Astrocyte (in vitro differentiated cells and primary cell): ENCODE data around the gene CDC42BPG. TPM values are rescaled to one million over a fixed set of nuclear protein-coding genes. Genes with fewer than 3 reads are reported as not detected.

Experiments used
- DNase-seq: peaks from one replicate; pipeline ENCODE4 v3.0.0-alpha.2; 2010; ENCODE audit warnings: low read depth
- FAIRE-seq: peaks from 2 replicates; lab custom pipeline; 2011; peaks lifted over from hg19 to GRCh38; lab: Jason Lieb, UNC
- H2AFZ ChIP-seq: 2 replicates; pipeline ENCODE4 v1.6.0; 2012; ENCODE audit warnings: low read depth, low read length, inconsistent platforms
- H3K27ac ChIP-seq: 2 replicates; pipeline ENCODE4 v1.5.1; 2011; ENCODE audit warnings: low read depth, low read length, inconsistent platforms
- H3K27me3 ChIP-seq: 2 replicates; pipeline ENCODE4 v1.6.0; 2011; ENCODE audit warnings: low read length, inconsistent platforms; ENCODE audit not compliant: insufficient read depth
- H3K36me3 ChIP-seq: 2 replicates; pipeline ENCODE4 v1.5.1; 2011; ENCODE audit warnings: low read length, inconsistent platforms; ENCODE audit not compliant: insufficient read depth
- H3K4me1 ChIP-seq: 2 replicates; pipeline ENCODE4 v1.5.1; 2011; ENCODE audit warnings: low read length, inconsistent platforms; ENCODE audit not compliant: insufficient read depth
- H3K4me2 ChIP-seq: 2 replicates; pipeline ENCODE4 v1.6.0; 2012; ENCODE audit warnings: low read length, inconsistent platforms
- H3K4me3 ChIP-seq: 2 replicates; pipeline ENCODE4 v1.5.1; 2011; ENCODE audit warnings: low read depth, mild to moderate bottlenecking, low read length, inconsistent platforms; ENCODE audit not compliant: insufficient read depth
- H3K79me2 ChIP-seq: 2 replicates; pipeline ENCODE4 v1.6.0; 2012; ENCODE audit warnings: mild to moderate bottlenecking, low read length, inconsistent platforms; ENCODE audit not compliant: insufficient read depth
- H3K9ac ChIP-seq: 2 replicates; pipeline ENCODE4 v1.6.0; 2012; ENCODE audit warnings: mild to moderate bottlenecking, low read length, inconsistent platforms
- H3K9me3 ChIP-seq: 2 replicates; pipeline ENCODE4 v1.5.1; 2012; ENCODE audit warnings: low read depth, mild to moderate bottlenecking, low read length, inconsistent platforms; ENCODE audit not compliant: insufficient read depth
- H4K20me1 ChIP-seq: 2 replicates; pipeline ENCODE4 v1.6.0; 2012; ENCODE audit warnings: low read length, inconsistent platforms; ENCODE audit not compliant: insufficient read depth
- H3K27ac Mint-ChIP-seq: one replicate; pipeline ENCODE4 v1.8.0; 2021; ENCODE audit warnings: mild to moderate bottlenecking, mixed read lengths; ENCODE audit not compliant: unreplicated experiment
- H3K27me3 Mint-ChIP-seq: one replicate; pipeline ENCODE4 v1.8.0; 2021; ENCODE audit warnings: low read depth, mixed read lengths; ENCODE audit not compliant: unreplicated experiment
- H3K36me3 Mint-ChIP-seq: one replicate; pipeline ENCODE4 v1.8.0; 2021; ENCODE audit warnings: low read depth, mixed read lengths; ENCODE audit not compliant: unreplicated experiment
- H3K4me1 Mint-ChIP-seq: one replicate; pipeline ENCODE4 v1.8.0; 2021; ENCODE audit warnings: low read depth, mixed read lengths; ENCODE audit not compliant: unreplicated experiment
- H3K4me3 Mint-ChIP-seq: one replicate; pipeline ENCODE4 v1.8.0; 2021; ENCODE audit warnings: mild to moderate bottlenecking, moderate library complexity, mixed read lengths; ENCODE audit not compliant: unreplicated experiment
- H3K9me3 Mint-ChIP-seq: one replicate; pipeline ENCODE4 v1.8.0; 2021; ENCODE audit warnings: mild to moderate bottlenecking, mixed read lengths; ENCODE audit not compliant: unreplicated experiment
- EZH2 ChIP-seq: IDR thresholded peaks from 2 replicates; pipeline ENCODE4 v1.6.1; 2012; ENCODE audit warnings: mild to moderate bottlenecking, low read length, inconsistent platforms; ENCODE audit not compliant: insufficient read depth
- total RNA-seq: library from RNA; stranded (reverse); gene quantifications from 2 replicates; pipeline ENCODE4 v1.2.1, GENCODE V29; 2021
- TF ChIP-seq, protein P1 (sequence below): IDR thresholded peaks from 2 replicates; pipeline ENCODE4 v1.5.1; 2011; ENCODE audit warnings: low read depth, mild to moderate bottlenecking, inconsistent platforms, low read length, moderate library complexity; ENCODE audit not compliant: insufficient read depth

The CDC42BPG gene
- total RNA-seq, 1 donor from 2014 or later: 4.6 TPM

GRCh38 chr11:64858467-64859263 lies 14.2 kb upstream of the CDC42BPG start:
- Histone ChIP-seq H3K36me3 (peaks cover 9% of the 10 kb centered on the region), H3K4me1 (peaks cover 48% of the 10 kb centered on the region), H3K9ac (no peak overlapping the region), H3K27ac (no peak overlapping the region), H4K20me1 (peaks cover 30% of the 10 kb centered on the region), H3K9me3 (no peaks in the 10 kb centered on the region), H2AFZ (no peak overlapping the region), H3K4me3 (no peak overlapping the region), H3K27me3 (no peaks in the 10 kb centered on the region), H3K4me2 (no peak overlapping the region), H3K79me2 (peaks cover 83% of the 10 kb centered on the region)
- no peak overlapping the region for H3K27ac Mint-ChIP-seq
- H3K9me3 Mint-ChIP-seq: no peaks in the 10 kb centered on the region
- H3K36me3 Mint-ChIP-seq: peaks cover 14% of the 10 kb centered on the region
- no peak for FAIRE-seq
- H3K4me3 Mint-ChIP-seq: no peak overlapping the region
- TF ChIP-seq, protein P1, sequence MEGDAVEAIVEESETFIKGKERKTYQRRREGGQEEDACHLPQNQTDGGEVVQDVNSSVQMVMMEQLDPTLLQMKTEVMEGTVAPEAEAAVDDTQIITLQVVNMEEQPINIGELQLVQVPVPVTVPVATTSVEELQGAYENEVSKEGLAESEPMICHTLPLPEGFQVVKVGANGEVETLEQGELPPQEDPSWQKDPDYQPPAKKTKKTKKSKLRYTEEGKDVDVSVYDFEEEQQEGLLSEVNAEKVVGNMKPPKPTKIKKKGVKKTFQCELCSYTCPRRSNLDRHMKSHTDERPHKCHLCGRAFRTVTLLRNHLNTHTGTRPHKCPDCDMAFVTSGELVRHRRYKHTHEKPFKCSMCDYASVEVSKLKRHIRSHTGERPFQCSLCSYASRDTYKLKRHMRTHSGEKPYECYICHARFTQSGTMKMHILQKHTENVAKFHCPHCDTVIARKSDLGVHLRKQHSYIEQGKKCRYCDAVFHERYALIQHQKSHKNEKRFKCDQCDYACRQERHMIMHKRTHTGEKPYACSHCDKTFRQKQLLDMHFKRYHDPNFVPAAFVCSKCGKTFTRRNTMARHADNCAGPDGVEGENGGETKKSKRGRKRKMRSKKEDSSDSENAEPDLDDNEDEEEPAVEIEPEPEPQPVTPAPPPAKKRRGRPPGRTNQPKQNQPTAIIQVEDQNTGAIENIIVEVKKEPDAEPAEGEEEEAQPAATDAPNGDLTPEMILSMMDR: no peak
- no peak for TF ChIP-seq EZH2
- no peak for DNase-seq
- no peaks in the 10 kb centered on the region for H3K27me3 Mint-ChIP-seq
- peaks cover 31% of the 10 kb centered on the region for H3K4me1 Mint-ChIP-seq

- no peak for FAIRE-seq
Observed at GRCh38 chr11:64857485-64857884, 13.0 kb upstream of the CDC42BPG start.

More at GRCh38 chr11:64857485-64857884, 13.0 kb upstream of the CDC42BPG start:
- no peak overlapping the region for H3K4me2 ChIP-seq
- no peak overlapping the region for H3K27ac ChIP-seq
- H4K20me1 ChIP-seq: peaks cover 23% of the 10 kb centered on the region
- peaks cover 36% of the 10 kb centered on the region for H3K4me1 ChIP-seq
- TF ChIP-seq, protein P1: no peak
- no peak for TF ChIP-seq EZH2
- no peak overlapping the region for H2AFZ ChIP-seq
- no peak overlapping the region for H3K4me3 ChIP-seq
- Mint-ChIP-seq H3K36me3 (peaks cover 16% of the 10 kb centered on the region), H3K9me3 (no peaks in the 10 kb centered on the region), H3K4me3 (no peak overlapping the region), H3K27me3 (no peaks in the 10 kb centered on the region), H3K27ac (no peak overlapping the region), H3K4me1 (peaks cover 22% of the 10 kb centered on the region)
- peaks cover 9% of the 10 kb centered on the region for H3K36me3 ChIP-seq
- H3K9ac ChIP-seq: no peak overlapping the region
- H3K27me3 ChIP-seq: no peaks in the 10 kb centered on the region
- peaks cover 72% of the 10 kb centered on the region for H3K79me2 ChIP-seq
- DNase-seq: no peak
- no peaks in the 10 kb centered on the region for H3K9me3 ChIP-seq
